Ovary (tissue), 3 donors: Measurements from ENCODE around the gene DLK1.

ENCODE experiments used
- CTCF ChIP-seq, 3 donors: fragments of 450-650 bp in 2 of 3; fragments of 200-600 bp in 1 of 3; IDR thresholded peaks; one replicate each; pipeline versions ENCODE4 v1.5.1 to v1.8.0; 2016 to 2022; ENCODE audit warnings: antibody characterized with exemption in 3 of 3, mild to moderate bottlenecking in 1 of 3
- EP300 ChIP-seq: sonication (generic); formaldehyde crosslinking; IDR thresholded peaks from one replicate; pipeline ENCODE4 v1.6.1; 2017; ENCODE audit warnings: antibody characterized with exemption
- POLR2A ChIP-seq: fragments of 450-650 bp; IDR thresholded peaks from one replicate; pipeline ENCODE4 v1.6.1; 2017; ENCODE audit warnings: antibody characterized with exemption, mild to moderate bottlenecking, moderate library complexity
- donor health status: DM: no; HTN: no; CAD: no.

GRCh38 chr14:100710391-100710790, 16.3 kb upstream of the DLK1 start:
- TF ChIP-seq CTCF (IDR thresholded peaks at IDR 0.05) (no peak), POLR2A (no peak), EP300 (no peak)
